SK-N-SH (cell line): ENCODE results near the gene EFCAB6.

Experiments
- GABPA ChIP-seq: IDR thresholded peaks from 2 replicates; pipeline ENCODE4 v1.4.0; 2012; ENCODE audit warnings: low read depth, mild to moderate bottlenecking
- POLR2AphosphoS5 ChIP-seq: IDR thresholded peaks from 2 replicates; pipeline ENCODE4 v1.6.1; 2012; ENCODE audit warnings: low read depth, low read length
- RAD21 ChIP-seq: IDR thresholded peaks from 2 replicates; pipeline ENCODE4 v1.6.1; 2012; ENCODE audit warnings: mild to moderate bottlenecking, low read length
- SMC3 ChIP-seq: IDR thresholded peaks from 2 replicates; pipeline ENCODE4 v1.6.1; 2012; ENCODE audit warnings: low read depth, low read length, improper control_type of control experiment
- TF ChIP-seq, protein P1 (sequence below): fragments of 200-600 bp; sonication (generic); IDR thresholded peaks from 2 replicates; pipeline ENCODE4 v1.6.1; 2017; ENCODE audit warnings: antibody characterized with exemption, mild to moderate bottlenecking, moderate library complexity
- TF ChIP-seq, protein P2 (sequence below): fragments of 150-350 bp; IDR thresholded peaks from 2 replicates; pipeline ENCODE4 v1.6.1; 2017; ENCODE audit warnings: antibody characterized with exemption, low read length, low read depth, borderline replicate concordance
- TF ChIP-seq, protein P3 (sequence below): IDR thresholded peaks from 2 replicates; pipeline ENCODE4; 2012
- TF ChIP-seq, protein P4 (sequence below): IDR thresholded peaks from 2 replicates; pipeline ENCODE4 v1.4.0; 2012; ENCODE audit warnings: low read depth

DNA sequence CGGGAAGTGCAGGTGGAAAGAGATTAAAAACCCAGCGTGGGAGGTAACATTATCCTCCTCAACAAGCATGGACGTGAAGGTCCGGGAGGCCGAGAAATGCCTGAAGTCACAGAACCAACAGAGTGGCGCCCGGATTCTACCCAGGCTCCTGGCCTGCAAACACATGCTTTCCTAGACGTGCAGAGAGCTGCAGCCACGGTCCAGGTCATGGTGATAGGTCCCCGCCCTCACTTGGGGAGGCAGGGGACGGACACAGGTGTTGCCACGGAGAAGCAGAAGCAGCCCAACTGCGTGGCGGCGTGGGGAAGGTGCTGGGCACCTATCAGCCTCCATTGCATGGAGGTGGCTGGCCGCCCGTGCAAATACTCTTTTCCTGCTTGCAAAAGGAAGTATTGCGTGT lies 251.5 kb downstream of the EFCAB6 start:
- TF ChIP-seq, protein P1, sequence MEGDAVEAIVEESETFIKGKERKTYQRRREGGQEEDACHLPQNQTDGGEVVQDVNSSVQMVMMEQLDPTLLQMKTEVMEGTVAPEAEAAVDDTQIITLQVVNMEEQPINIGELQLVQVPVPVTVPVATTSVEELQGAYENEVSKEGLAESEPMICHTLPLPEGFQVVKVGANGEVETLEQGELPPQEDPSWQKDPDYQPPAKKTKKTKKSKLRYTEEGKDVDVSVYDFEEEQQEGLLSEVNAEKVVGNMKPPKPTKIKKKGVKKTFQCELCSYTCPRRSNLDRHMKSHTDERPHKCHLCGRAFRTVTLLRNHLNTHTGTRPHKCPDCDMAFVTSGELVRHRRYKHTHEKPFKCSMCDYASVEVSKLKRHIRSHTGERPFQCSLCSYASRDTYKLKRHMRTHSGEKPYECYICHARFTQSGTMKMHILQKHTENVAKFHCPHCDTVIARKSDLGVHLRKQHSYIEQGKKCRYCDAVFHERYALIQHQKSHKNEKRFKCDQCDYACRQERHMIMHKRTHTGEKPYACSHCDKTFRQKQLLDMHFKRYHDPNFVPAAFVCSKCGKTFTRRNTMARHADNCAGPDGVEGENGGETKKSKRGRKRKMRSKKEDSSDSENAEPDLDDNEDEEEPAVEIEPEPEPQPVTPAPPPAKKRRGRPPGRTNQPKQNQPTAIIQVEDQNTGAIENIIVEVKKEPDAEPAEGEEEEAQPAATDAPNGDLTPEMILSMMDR: no peak
- TF ChIP-seq, protein P2, sequence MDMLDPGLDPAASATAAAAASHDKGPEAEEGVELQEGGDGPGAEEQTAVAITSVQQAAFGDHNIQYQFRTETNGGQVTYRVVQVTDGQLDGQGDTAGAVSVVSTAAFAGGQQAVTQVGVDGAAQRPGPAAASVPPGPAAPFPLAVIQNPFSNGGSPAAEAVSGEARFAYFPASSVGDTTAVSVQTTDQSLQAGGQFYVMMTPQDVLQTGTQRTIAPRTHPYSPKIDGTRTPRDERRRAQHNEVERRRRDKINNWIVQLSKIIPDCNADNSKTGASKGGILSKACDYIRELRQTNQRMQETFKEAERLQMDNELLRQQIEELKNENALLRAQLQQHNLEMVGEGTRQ: no peak
- TF ChIP-seq GABPA: no peak
- TF ChIP-seq POLR2AphosphoS5: no peak
- no peak for TF ChIP-seq RAD21
- TF ChIP-seq, protein P3, sequence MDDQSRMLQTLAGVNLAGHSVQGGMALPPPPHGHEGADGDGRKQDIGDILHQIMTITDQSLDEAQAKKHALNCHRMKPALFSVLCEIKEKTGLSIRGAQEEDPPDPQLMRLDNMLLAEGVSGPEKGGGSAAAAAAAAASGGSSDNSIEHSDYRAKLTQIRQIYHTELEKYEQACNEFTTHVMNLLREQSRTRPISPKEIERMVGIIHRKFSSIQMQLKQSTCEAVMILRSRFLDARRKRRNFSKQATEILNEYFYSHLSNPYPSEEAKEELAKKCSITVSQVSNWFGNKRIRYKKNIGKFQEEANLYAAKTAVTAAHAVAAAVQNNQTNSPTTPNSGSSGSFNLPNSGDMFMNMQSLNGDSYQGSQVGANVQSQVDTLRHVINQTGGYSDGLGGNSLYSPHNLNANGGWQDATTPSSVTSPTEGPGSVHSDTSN: no peak
- TF ChIP-seq, protein P4, sequence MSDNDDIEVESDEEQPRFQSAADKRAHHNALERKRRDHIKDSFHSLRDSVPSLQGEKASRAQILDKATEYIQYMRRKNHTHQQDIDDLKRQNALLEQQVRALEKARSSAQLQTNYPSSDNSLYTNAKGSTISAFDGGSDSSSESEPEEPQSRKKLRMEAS: no peak
- TF ChIP-seq SMC3: no peak
